Measurements from ENCODE around the gene ZFYVE27. TPM values are rescaled to one million over a fixed set of nuclear protein-coding genes. Genes with fewer than 3 reads are reported as not detected.

The ZFYVE27 gene
- polyA plus RNA-seq, 1 donor from 2014 or later: 135 TPM

- H4K20me1 ChIP-seq (ENCODE audit: insufficient read depth): no peaks in the 10 kb centered on the region
- H3K4me3 ChIP-seq (ENCODE audit: low read length): no peak overlapping the region
- H3K79me2 ChIP-seq (replicated peaks; ENCODE audit: insufficient read depth, low read length): no peaks in the 10 kb centered on the region
- H3K9me3 ChIP-seq (ENCODE audit: low read length): no peaks in the 10 kb centered on the region
- H3K9ac ChIP-seq (ENCODE audit: low read length): no peak overlapping the region
- H3K27me3 ChIP-seq (ENCODE audit: insufficient read depth, low read depth, low read length): peaks cover 4% of the 10 kb centered on the region
- H3K27ac ChIP-seq (ENCODE audit: low read length): no peak overlapping the region
- no peaks in the 10 kb centered on the region for H3F3A ChIP-seq (ENCODE audit: insufficient read depth, low read length, poor library complexity, severe bottlenecking)
- H3K4me2 ChIP-seq (ENCODE audit: low read length): no peak overlapping the region
- TF ChIP-seq CTCF (IDR thresholded peaks at IDR 0.05; ENCODE audit: poor library complexity, severe bottlenecking) (no peak), RAD21 (conservative IDR thresholded peaks at IDR 0.05) (no peak), TAF1 (IDR thresholded peaks at IDR 0.05; ENCODE audit: low read depth) (no peak), REST (IDR thresholded peaks at IDR 0.05; ENCODE audit: borderline replicate concordance) (no peak), MXI1 (conservative IDR thresholded peaks at IDR 0.05; ENCODE audit: poor library complexity, severe bottlenecking) (no peak), POLR2AphosphoS5 (IDR thresholded peaks at IDR 0.05) (no peak), EP300 (conservative IDR thresholded peaks at IDR 0.05; ENCODE audit: poor library complexity, severe bottlenecking) (no peak), EZH2 (IDR thresholded peaks at IDR 0.05; ENCODE audit: borderline replicate concordance, insufficient read depth, low read length, poor library complexity, severe bottlenecking) (no peak), SMC3 (conservative IDR thresholded peaks at IDR 0.05; ENCODE audit: poor library complexity) (no peak)
- H2AFZ ChIP-seq (ENCODE audit: low read depth, low read length): no peak overlapping the region
- no peaks in the 10 kb centered on the region for H3K36me3 ChIP-seq (ENCODE audit: insufficient read depth, low read length)
- H3K9me2 ChIP-seq (ENCODE audit: insufficient read depth, low read length): no peaks in the 10 kb centered on the region
Observed at GRCh38 chr10:97778452-97779302, 41.7 kb downstream of the ZFYVE27 start.

- Histone ChIP-seq H3F3A (ENCODE audit: insufficient read depth, low read length, poor library complexity, severe bottlenecking) (no peaks in the 10 kb centered on the region), H3K9me3 (ENCODE audit: low read length) (no peaks in the 10 kb centered on the region), H3K4me3 (ENCODE audit: low read length) (no peak overlapping the region), H3K4me2 (ENCODE audit: low read length) (no peak overlapping the region), H4K20me1 (ENCODE audit: insufficient read depth) (no peaks in the 10 kb centered on the region), H2AFZ (ENCODE audit: low read depth, low read length) (no peak overlapping the region), H3K27ac (ENCODE audit: low read length) (no peak overlapping the region), H3K79me2 (replicated peaks; ENCODE audit: insufficient read depth, low read length) (no peaks in the 10 kb centered on the region), H3K9me2 (ENCODE audit: insufficient read depth, low read length) (no peaks in the 10 kb centered on the region), H3K9ac (ENCODE audit: low read length) (no peak overlapping the region), H3K36me3 (ENCODE audit: insufficient read depth, low read length) (no peaks in the 10 kb centered on the region), H3K27me3 (ENCODE audit: insufficient read depth, low read depth, low read length) (no peaks in the 10 kb centered on the region)
- TF ChIP-seq REST (IDR thresholded peaks at IDR 0.05; ENCODE audit: borderline replicate concordance) (no peak), TAF1 (IDR thresholded peaks at IDR 0.05; ENCODE audit: low read depth) (no peak), EZH2 (IDR thresholded peaks at IDR 0.05; ENCODE audit: borderline replicate concordance, insufficient read depth, low read length, poor library complexity, severe bottlenecking) (no peak), EP300 (conservative IDR thresholded peaks at IDR 0.05; ENCODE audit: poor library complexity, severe bottlenecking) (no peak), RAD21 (conservative IDR thresholded peaks at IDR 0.05) (no peak), POLR2AphosphoS5 (IDR thresholded peaks at IDR 0.05) (no peak), MXI1 (conservative IDR thresholded peaks at IDR 0.05; ENCODE audit: poor library complexity, severe bottlenecking) (no peak), SMC3 (conservative IDR thresholded peaks at IDR 0.05; ENCODE audit: poor library complexity) (no peak), CTCF (IDR thresholded peaks at IDR 0.05; ENCODE audit: poor library complexity, severe bottlenecking) (no peak)
Observed at GRCh38 chr10:97779492-97779891, 42.6 kb downstream of the ZFYVE27 start.

Data from neural cell (in vitro differentiated cells).